IMR-90 (cell line): ENCODE data around the gene IFITM10.

Experiments used
- CEBPB ChIP-seq: IDR thresholded peaks from 2 replicates; pipeline ENCODE4 v1.6.1; 2012; ENCODE audit warnings: low read depth, low read length, improper control_type of control experiment
- CTCF ChIP-seq: conservative IDR thresholded peaks from 2 replicates; pipeline ENCODE4 v1.5.1; 2012; ENCODE audit warnings: mild to moderate bottlenecking, low read depth, low read length, improper control_type of control experiment
- FOS ChIP-seq: fragments of 150-350 bp; IDR thresholded peaks from 2 replicates; pipeline ENCODE4 v1.6.1; 2016; ENCODE audit warnings: low read depth, low read length
- MAZ ChIP-seq: IDR thresholded peaks from 2 replicates; pipeline ENCODE4 v1.6.1; 2012; ENCODE audit warnings: low read depth, mild to moderate bottlenecking, low read length, improper control_type of control experiment, moderate library complexity, borderline replicate concordance
- NFE2L2 ChIP-seq: fragments of 150-350 bp; IDR thresholded peaks from 2 replicates; pipeline ENCODE4 v1.6.1; 2016; ENCODE audit warnings: low read depth, mild to moderate bottlenecking, low read length
- POLR2A ChIP-seq: IDR thresholded peaks from 2 replicates; pipeline ENCODE4 v1.6.1; 2012; ENCODE audit warnings: mild to moderate bottlenecking, low read depth, low read length
- RAD21 ChIP-seq: IDR thresholded peaks from 2 replicates; pipeline ENCODE4 v1.6.1; 2012; ENCODE audit warnings: low read length, improper control_type of control experiment
- RFX5 ChIP-seq: IDR thresholded peaks from 2 replicates; pipeline ENCODE4 v1.8.0; 2012; ENCODE audit warnings: low read depth, mild to moderate bottlenecking, low read length, moderate library complexity
- USF2 ChIP-seq: fragments of 150-350 bp; IDR thresholded peaks from 2 replicates; pipeline ENCODE4 v1.6.1; 2017; ENCODE audit warnings: mild to moderate bottlenecking, antibody characterized with exemption, low read length, low read depth

- no peak for TF ChIP-seq CTCF
- TF ChIP-seq RAD21, result no peak
- no peak for TF ChIP-seq USF2
- TF ChIP-seq RFX5, result no peak
- TF ChIP-seq POLR2A, result no peak
- no peak for TF ChIP-seq MAZ
- TF ChIP-seq FOS, result no peak
- TF ChIP-seq NFE2L2, result no peak
- no peak for TF ChIP-seq CEBPB
Measured at GRCh38 chr11:1766719-1767398, 16.5 kb upstream of the IFITM10 start.
